Mesothelial cell of epicardium (in vitro differentiated cells): ENCODE data around the gene HDAC10. TPM values are rescaled to one million over a fixed set of nuclear protein-coding genes. Genes with fewer than 3 reads are reported as not detected.

Experiments used
- DNase-seq, 2 experiments: peaks; one replicate each; pipeline ENCODE4 v3.0.0; 2021; ENCODE audit warnings: low spot score in 2 of 2; ENCODE audit not compliant: unreplicated experiment in 2 of 2
- H3K27ac Mint-ChIP-seq: 2 replicates; pipeline ENCODE4 v1.8.0; 2021; ENCODE audit warnings: mixed read lengths
- H3K27me3 Mint-ChIP-seq: 2 replicates; pipeline ENCODE4 v1.8.0; 2021; ENCODE audit warnings: low read depth, mixed read lengths
- H3K36me3 Mint-ChIP-seq: 2 replicates; pipeline ENCODE4 v1.8.0; 2021; ENCODE audit warnings: mixed read lengths
- H3K4me1 Mint-ChIP-seq: 2 replicates; pipeline ENCODE4 v1.8.0; 2021; ENCODE audit warnings: mixed read lengths
- H3K4me3 Mint-ChIP-seq: 2 replicates; pipeline ENCODE4 v1.8.0; 2021; ENCODE audit warnings: mild to moderate bottlenecking, moderate library complexity, mixed read lengths
- H3K9me3 Mint-ChIP-seq: 2 replicates; pipeline ENCODE4 v1.8.0; 2021; ENCODE audit warnings: mixed read lengths
- CTCF ChIP-seq: fragments of 200-600 bp; sonication (generic); IDR thresholded peaks from one replicate; pipeline ENCODE4 v1.5.0; 2021; ENCODE audit warnings: antibody characterized with exemption; ENCODE audit not compliant: unreplicated experiment
- total RNA-seq: library from RNA; stranded (reverse); gene quantifications from 3 replicates; pipeline ENCODE4 v1.2.1, GENCODE V29; 2021

The HDAC10 gene
- total RNA-seq, 1 donor from 2014 or later: 79.5 TPM

GRCh38 chr22:50253046-50253915, 2.2 kb upstream of the HDAC10 start:
- Mint-ChIP-seq H3K4me3 (no peak overlapping the region), H3K27ac (no peak overlapping the region), H3K4me1 (peaks cover 6% of the 10 kb centered on the region), H3K27me3 (no peaks in the 10 kb centered on the region), H3K9me3 (no peaks in the 10 kb centered on the region), H3K36me3 (no peaks in the 10 kb centered on the region)
- no peak for DNase-seq
- TF ChIP-seq CTCF: no peak

- Mint-ChIP-seq H3K27me3 (no peaks in the 10 kb centered on the region), H3K4me3 (peak overlapping the region; percentile 44), H3K27ac (no peak overlapping the region), H3K9me3 (no peaks in the 10 kb centered on the region), H3K4me1 (peaks cover 8% of the 10 kb centered on the region), H3K36me3 (no peaks in the 10 kb centered on the region)
- DNase-seq: peak in 1 of 2 experiments; percentile 73
- peak; percentile 15 for TF ChIP-seq CTCF
These were observed 1.3 kb upstream of the HDAC10 start for GRCh38 chr22:50252082-50253045.

- DNase-seq: no peak
- Mint-ChIP-seq H3K27me3 (no peaks in the 10 kb centered on the region), H3K4me3 (peak overlapping the region; percentile 44), H3K9me3 (no peaks in the 10 kb centered on the region), H3K27ac (peak overlapping the region; percentile 25), H3K4me1 (peaks cover 8% of the 10 kb centered on the region), H3K36me3 (no peaks in the 10 kb centered on the region)
- no peak for TF ChIP-seq CTCF
These were observed 514 bp upstream of the HDAC10 start for GRCh38 chr22:50251477-50252081.

- Mint-ChIP-seq H3K27ac (no peak overlapping the region), H3K4me3 (peak overlapping the region; percentile 71), H3K27me3 (no peaks in the 10 kb centered on the region), H3K9me3 (no peaks in the 10 kb centered on the region), H3K4me1 (peaks cover 8% of the 10 kb centered on the region), H3K36me3 (no peaks in the 10 kb centered on the region)
- DNase-seq: no peak
- TF ChIP-seq CTCF: no peak
These were observed 863 bp downstream of the HDAC10 start for GRCh38 chr22:50250249-50250554.

- Mint-ChIP-seq H3K27ac (no peak overlapping the region), H3K4me1 (peaks cover 10% of the 10 kb centered on the region), H3K9me3 (no peaks in the 10 kb centered on the region), H3K4me3 (peak overlapping the region; percentile 71), H3K36me3 (peaks cover 1% of the 10 kb centered on the region), H3K27me3 (no peaks in the 10 kb centered on the region)
- TF ChIP-seq CTCF: no peak
- no peak for DNase-seq
These were observed 1.5 kb downstream of the HDAC10 start for GRCh38 chr22:50249341-50250248.
